Retina (tissue), 1 donor: ENCODE results near the gene TRAPPC11.
"Not testable (repeated sequence)": the region's sequence is repeated elsewhere in the genome, so short reads cannot be mapped to it uniquely, and the experiment has no call there.

Experiments
- DNase-seq: peaks from one replicate; pipeline ENCODE4 v3.0.0-alpha.2; 2016

The TRAPPC11 gene

DNA sequence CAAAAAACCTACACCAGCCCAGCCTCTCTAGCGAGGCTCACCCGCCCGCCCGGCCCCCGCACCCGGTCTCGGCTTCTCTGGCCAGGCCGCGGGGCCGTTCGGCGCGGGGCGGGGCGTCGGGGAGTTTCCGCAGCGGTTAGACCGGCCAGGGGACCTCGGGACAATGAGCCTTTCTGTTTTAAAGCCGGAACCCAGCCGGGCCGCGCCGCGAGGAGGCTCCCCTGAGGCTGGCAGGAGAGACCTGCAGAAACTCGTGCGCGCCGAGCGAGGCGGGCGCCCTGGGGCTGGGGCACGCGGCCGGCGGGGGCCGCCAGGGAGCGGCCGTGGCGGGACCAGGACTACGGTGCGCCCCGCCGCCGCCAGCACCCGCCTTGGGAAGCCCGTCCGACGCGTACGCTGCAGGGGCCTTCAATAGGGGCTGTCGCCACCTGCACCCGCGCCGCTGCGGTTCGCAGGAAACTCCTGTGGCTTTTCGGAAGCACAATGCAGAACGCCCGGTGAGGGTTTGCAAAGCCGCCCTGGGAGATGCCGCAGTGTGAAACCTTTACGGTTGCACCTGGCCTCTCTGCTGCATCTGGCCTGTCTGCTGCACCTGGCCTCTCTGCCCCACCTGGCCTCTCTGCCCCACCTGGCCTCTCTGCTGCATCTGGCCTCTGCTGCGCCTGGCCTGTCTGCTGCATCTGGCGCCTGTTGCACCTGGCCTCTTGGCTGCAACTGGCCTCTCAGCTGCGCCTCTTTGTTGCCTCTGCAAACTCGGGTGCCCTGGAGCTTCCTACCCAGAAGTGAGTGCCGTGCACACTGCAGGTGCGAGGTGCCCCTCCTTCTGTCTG, 63.9 kb downstream of the TRAPPC11 start:
- peak; percentile 79 for DNase-seq

DNA sequence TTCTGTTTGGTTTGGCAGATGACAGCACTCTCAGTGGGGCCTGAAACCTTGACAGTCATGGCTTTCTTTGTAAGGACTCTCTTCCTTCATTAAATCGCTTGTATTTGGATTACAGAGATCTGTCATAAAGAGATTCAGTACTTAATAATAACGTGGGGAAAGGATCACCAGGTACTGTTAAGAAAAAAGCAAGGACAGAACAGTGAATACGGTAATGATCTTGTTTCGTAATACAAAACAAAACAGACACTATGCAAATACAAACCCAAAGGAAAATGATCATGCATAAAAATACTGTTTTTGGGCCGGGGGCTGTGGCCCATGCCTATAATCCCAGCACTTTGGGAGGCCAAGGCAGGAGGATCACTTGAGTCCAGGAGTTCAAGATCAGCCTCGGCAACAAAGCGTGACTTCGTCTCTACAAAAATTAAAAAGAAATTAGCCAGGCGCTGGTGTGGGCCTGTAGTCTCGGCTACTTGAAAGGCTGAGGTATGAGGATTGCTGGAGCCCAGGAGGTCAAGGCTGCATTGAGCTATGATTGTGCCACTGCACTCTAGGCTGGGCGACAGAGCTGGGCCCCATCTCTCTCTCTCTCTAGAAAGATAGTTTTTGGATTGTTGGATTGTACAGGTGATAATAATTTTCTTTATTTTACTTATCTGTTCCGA, 64.6 kb downstream of the TRAPPC11 start:
- no peak for DNase-seq

DNA sequence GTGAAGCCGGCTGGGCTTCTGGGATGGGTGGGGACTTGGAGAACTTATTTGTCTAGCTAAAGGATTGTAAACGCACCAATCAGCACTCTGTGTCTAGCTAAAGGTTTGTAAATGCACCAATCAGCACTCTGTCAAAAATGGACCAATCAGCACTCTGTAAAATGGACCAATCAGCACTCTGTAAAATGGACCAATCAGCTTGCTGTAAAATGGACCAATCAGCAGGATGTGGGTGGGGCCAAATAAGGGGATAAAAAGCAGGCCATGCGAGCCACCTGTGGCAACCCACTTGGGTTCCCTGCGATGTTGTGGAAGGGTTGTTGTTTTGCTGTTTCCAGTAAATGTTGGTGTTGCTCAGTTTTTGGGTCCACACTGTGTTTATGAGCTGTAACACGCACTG, 66.5 kb downstream of the TRAPPC11 start:
- not testable (repeated sequence) for DNase-seq

DNA sequence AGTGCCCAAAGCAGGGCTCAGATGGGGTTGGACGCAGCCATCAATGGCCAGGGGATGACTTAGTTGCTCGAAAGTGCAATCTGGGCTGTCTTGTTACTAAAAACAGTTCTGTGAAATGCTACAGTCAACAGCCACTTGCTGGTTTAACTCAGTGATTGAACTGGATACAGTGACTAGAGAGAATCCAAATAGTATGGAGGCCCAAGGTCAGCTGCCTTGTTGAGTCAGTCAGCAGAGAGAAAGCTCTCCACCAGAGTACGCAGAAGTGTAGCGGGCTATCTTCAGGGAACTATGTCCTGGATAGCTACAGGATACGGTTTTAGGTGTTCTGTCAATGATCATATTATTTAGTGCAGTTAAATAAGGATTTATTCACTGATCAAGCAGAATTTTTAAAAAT, 68.4 kb downstream of the TRAPPC11 start:
- no peak for DNase-seq

DNA sequence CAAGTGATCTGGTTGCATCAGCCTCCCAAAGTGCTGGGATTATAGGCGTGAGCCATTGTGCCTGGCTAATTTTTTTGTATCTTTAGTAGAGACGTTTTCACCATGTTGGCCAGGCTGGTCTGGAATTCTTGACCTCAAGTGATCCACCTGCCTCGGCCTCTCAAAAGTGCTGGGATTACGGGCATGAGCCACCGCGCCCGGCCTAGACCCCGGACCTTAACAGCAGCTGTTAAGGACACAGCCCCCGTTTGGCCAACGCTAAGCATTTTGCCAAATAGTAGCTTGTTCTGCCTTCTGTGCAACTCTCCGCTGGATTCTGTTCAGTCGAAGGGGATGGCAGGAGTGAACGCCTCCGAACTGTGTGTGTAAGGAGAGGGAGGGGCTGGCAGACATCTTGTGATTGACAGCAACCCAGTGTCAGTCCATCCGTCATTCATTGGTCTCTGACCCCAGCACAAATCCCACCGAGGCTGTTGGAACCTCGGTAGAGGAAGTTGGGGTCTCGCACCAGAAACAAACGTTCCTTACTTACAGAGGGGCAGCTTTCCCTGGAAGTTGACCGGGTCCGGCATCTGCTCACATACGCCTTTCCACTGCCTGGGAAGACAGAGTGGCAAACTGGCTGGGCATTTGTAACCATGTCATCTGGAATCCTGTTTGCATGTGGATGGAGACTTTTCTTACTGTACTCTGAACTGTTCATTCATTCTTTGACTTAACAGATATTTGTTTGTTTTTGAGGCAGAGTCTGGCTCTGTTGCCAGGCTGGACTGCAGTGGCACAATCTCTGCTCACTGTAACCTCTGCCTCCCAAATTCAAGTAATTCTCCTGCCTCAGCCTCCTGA, 69.4 kb downstream of the TRAPPC11 start:
- DNase-seq, result no peak

DNA sequence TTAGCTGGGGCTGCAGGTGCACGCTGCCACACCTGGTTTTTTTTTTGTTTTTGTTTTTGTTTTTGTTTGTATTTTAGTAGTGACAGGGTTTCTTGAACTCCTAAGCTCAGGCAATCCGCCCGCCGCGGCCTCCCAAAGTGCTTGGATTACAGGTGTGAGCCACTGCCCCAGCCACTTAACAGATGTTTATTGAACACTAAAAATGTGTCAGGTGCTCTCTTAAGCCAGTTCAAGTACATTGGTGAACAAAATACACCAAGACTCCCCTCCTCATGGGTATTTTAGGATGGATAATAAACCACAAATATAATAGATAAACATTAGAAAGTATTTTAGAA, 69.9 kb downstream of the TRAPPC11 start:
- DNase-seq, result no peak

DNA sequence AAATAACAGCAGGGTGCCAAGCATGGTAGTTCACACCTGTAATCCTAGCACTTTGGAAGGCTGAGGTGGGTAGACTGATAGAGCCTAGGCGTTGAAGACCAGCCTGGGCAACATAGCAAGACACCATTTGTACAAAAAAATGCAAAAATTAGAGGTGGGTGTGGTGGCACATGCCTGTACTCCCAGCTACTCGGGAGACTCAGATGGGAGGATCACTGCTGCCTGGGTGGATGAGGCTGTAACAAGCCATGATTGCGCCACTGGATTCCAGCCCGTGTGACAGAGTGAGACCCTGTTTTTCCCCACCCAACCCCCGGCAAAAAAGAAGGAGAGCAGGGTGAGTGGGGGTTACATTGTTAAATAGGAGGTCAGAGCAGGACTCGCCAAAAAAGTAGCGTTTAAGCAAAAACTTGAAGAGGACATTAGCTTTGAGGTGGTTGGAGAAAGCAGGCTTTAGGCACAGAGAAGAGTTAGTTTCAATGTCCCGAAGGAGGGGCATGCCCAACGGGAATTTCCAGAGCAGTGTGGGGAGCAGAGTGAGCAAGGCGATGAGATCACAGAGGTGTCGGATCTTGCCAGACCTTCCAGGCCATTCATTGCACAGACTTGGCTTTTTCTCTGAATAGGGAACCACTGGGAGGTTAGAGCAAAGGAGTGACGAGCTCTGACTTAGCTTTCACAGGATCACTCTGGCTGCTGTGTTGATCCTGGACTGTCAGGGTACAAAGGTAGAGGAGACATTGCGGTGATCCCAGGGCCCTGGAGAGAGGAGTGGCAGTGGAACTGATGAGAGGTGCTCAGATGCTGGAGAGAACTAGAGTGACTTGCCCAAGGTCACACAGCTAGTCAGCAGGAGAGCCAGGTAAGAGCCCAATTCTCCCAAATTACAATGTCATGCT, 70.6 kb downstream of the TRAPPC11 start:
- DNase-seq, result no peak

DNA sequence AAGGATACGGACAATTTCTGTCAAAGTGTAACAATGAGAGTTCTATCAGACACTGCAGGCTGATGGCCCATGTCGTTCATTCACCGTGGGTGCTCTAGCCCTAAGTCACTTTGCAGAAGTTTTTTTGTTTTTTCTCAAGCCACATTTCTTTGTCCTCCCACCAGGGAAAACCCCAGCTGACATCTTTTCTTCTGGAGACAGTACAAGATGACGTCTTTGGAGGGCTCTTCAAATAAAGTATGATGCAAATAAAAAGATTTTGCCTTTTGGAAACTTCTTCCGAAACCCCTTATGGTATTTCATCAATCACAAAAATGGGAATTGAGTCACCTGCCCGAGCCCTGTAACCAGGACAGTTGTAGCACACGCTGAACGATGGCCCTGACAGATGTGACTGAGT, 73.2 kb downstream of the TRAPPC11 start:
- no peak for DNase-seq

DNA sequence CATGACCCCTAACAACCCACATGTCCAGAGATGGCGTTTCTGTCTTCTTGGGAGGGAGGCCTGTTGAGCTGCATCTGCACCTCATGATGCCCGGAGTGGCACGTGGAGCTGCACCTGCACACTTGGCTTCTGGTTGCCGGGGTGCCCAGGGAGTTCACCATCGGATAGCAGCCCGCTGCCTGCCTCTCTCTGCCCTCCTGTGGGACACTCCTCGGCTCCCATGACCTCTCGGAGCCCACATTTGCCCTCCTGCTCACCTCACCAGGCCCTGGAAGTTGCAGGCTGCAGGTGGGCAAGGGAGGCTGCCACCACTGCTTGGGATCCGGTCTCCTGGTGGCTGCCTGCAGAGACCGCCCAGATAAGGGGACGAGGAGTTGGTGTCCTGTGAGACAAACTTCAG, 74.1 kb downstream of the TRAPPC11 start:
- no peak for DNase-seq

DNA sequence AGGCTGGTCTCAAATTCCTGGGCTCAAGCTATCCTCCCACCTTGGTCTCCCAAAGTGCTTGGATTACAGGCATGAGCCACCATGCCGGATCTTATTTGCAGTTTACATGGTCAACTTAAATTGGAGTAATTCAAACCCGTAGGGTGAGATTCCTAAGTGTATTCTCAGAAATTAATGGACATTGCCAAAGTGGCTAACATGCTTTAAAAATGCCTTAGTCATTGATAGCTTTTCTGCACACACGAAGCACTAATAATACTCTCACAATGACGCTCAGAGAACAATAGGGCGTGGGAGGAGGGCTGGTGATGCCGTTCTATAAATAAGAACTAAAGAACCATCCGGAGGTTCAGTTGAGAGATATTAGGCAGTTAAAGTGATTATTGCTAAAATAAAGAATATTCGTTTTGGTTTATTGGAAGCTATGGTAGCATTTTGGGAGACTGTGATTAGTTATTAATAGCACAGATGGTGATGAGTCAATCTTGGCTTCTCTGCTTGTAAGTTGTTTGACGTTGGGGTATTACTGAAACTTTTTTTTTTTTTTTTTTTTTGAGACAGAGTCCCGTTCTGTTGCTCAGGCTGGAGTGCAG, 79.1 kb downstream of the TRAPPC11 start:
- DNase-seq, result no peak

DNA sequence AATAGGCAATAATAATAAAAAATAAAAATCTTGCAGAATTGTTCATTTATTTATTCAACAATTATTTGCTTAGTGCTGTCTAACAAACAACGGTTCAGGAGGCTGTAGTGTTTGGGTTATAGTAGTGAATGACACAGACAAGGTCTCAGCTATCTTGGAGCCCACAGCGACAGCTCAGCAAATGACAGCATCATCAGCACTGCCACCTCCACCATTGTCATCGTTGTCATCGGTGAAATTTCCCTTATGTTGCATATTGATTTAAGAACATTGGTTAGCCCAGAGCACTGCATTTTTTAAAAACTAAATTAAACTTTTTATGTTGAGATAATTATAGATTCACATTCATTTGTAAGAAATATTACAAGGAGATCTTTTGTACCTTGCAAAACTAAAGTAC, 79.9 kb downstream of the TRAPPC11 start:
- no peak for DNase-seq

DNA sequence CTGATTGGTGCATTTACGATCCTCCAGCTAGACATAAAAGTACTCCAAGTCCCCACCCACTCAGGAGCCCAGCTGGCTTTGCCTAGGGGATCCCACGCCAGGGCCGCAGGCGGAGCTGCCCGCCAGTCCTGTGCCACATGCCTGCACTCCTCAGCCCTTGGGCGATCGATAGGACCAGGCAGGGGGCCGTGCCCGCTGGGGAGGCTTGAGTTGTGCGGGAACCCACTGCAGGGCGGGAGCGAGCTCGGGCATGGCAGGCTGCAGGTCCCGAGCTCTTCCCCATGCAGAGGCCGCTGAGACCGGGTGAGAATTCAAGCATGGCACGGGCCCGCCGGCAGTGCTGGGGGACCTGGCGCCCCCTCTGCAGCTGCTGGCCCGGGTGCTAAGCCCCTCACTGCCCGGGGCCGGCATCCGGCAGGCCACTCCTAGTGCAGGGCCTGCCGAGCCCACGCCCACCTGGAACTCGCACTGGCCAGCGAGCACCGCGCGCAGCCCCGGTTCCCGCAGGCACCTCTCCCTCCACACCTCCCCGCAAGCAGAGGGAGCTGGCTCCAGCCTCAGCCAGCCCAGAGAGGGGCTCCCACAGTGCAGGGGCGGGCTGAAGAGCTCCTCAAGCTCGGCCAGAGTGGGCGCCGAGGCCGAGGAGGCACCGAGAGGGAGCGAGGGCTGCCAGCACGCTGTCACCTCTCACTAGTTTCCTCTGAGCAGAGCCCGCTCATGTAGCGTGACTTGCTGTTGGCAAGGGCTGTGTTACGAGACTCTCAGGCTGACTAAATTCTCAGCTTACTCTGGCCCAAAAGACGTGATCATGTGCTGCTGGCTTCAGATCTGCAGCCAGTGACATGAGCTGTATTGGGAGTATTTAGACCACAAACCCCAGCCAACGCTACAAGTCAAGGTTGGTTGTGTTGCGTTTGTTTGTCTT, 87.5 kb downstream of the TRAPPC11 start:
- DNase-seq, result no peak

DNA sequence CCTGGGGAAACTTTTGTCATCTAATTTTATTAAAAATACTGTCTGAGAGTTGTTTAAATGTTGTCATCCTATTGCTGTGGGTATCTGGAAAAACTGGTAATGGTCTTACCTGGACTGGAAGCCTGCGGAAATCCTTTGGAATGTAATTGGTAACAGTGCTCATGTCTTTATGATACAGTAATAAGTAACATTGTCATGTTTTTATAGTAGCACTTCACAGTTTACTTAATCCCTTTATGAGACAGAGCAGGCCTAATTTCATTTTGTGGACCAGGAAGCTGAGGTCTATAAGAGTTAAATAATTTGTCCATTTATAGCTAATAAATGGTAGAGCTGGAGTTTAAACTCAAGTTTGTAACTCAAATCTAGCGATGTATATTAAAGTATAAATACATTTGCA, 88.3 kb downstream of the TRAPPC11 start:
- no peak for DNase-seq

DNA sequence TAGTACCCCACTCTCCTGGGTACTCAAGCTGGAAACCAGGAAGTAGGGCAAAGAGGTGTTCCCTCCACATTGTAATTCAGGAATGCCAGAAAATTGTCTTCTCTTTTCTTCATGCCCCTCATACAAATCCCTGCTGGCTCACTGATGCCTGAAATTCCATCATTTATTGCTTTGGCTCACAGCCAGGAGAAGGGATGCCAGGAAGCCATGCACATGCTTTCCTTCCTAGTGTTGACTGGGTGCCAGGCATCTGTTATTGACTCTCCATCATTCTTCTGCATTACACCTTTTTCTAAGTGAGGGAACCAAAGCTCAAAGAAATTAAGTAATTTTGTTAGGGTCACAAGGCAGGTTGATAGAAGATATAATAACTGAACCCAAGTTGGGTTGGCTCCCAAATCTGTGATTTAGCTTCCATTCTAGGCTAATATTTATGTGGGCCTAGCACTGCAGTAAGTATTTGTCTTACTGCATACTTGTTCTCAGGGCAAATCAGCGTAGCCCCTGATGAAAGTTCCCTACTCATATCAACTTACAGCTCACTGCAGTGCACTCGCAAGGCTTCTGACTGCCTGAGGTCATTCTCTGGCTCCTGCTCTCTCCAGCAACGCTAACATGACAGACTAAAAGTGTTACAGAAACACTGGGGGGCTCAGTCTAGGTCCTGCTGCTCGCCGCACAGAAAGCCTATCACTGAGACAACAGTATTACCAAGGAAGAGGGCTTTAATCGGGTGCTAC, 89.0 kb downstream of the TRAPPC11 start:
- DNase-seq, result no peak

DNA sequence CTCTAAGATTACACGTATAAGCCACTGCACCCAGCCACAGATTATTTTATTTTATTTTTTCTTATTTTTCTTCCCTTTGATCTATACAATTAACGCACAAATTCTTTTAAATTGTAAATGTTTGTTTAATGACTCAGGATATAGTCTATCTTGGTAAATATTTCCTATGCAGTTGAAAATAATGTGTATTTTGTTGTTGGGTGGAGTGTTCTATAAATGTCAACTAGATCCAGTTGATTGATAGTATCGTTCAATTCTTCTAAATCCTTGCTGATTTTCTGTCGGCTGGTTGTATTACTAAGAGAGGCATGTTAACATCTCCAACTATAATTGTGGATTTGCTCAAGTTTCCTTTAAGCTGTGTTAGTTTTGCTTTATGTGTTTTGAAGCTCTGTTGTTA, 92.0 kb downstream of the TRAPPC11 start:
- no peak for DNase-seq

DNA sequence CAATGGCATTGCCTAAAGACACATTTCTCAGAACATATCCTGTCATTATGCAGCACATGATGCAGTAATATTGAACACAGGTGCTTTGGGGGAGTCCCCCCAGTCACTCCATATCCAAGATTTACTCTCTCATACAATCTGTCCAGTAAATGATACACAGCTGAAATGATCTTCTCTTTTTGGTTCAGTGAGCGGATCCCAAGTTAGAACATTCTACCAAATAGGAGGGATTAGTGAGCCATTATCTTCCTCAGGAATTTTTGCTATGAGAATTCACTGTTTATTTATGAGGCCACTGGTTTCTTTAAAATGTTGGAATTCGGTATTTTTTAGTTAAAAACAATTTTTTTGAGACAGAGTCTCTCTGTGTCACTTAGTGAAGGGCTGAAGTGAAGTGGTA, 96.5 kb downstream of the TRAPPC11 start:
- DNase-seq, result no peak

DNA sequence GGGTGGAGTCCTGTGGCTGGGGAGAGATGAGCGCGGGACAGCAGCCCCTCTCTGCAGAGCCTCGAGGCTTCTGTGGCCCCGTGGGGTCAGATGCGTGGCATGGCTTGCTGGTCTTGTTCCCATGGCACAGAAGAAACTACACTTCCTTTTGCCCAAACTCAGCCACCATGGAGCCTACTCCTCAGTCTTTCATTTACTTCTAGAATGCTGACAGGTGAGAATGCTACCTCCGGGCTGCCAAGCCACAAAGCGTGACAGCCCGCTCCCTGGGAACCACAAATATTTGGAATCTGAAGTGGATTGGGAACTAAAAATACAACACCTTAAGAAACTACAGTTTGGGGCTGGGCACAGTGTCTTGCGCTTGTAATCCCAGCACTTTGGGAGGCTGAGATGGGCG, 98.0 kb downstream of the TRAPPC11 start:
- no peak for DNase-seq

DNA sequence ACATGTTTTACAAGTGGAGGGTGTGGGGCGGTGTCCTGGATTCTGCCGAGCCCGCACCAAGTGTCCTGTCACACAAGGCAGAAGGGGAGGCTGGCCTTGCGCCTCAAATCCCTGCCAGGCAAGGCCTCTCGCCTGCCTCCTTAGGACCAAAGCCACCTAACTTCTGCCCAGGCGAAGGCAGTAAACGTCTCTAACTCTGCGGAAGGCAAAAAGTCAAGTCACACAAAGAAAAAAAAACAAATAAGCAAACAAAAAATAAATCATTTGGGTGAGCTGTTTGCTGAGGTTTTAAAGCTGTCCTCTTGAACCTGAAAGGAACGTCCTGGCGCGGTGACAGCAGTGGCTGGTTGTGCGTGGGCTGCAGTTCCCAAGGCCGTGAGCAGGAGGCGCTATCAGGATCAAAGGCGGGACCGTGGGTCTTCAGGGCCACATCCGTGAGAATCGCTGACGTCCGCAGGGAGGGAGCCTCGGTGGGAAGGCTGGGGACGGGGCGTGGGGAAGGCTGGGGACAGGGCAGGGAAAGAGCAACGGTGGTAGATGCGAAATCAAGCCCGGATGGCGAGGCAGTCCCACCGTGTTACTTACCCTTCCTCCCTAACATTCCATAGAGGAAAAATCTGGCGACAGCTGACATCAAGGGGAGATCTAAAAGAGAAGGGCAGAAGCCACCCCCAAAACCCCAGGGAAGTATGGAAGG, 99.1 kb downstream of the TRAPPC11 start:
- peak; percentile 36 for DNase-seq

DNA sequence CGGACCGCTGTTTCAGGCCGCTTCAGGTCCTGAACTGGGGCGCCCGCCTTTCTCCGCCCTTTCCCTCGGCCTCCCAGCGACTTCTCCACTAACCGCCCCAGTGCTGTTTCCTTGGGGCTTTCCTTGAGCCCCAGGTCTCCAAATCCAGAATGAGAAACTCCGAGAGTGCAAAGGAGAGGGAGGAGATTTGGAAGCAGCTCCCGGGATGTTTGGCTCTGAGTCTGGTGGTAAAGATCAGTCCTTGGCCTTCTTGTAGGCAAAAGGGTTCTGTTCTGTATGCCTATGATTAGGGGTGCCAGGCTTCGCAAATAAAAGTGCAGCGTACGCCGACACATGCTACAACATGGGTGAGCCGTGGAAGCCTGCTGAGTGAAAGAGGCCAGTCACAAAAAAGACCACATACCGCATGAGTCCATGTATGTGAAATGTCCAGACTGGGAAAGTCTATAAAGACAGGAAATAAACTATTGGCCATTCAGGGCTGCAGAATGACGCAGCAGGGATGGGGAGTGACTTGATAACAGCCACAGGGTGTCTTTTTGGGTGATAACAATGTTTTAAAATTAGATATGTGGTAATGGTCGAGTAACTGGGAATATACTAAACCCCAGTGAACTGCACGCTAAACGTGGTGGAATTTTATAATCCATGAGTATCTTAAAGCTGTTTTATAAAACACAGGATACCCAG, 99.8 kb downstream of the TRAPPC11 start:
- peak; percentile 14 for DNase-seq
